Stimulated activated CD4-positive, alpha-beta T cell treated with anti-CD3 and anti-CD28 coated beads, Interleukin-1b, Interleukin-23, amount 100 ng/mL, for 4 hours (primary cell): ENCODE measurements around the gene PRKG1.
"Not testable (repeated sequence)": the region's sequence is repeated elsewhere in the genome, so short reads cannot be mapped to it uniquely, and the experiment has no call there.

Experiments used
- DNase-seq, 2 donors: peaks; one replicate each; pipeline ENCODE4 v3.0.0-alpha.2; 2020; ENCODE audit warnings: low read depth in 2 of 2

Gene PRKG1

GRCh38 chr10:51321980-51322379, 247.7 kb downstream of the PRKG1 start:
- DNase-seq: no peak

- DNase-seq: no peak
Measured at GRCh38 chr10:51325649-51326048, 251.4 kb downstream of the PRKG1 start.

GRCh38 chr10:51326174-51326573, 251.9 kb downstream of the PRKG1 start:
- no peak for DNase-seq

- DNase-seq: no peak
Measured at GRCh38 chr10:51327432-51327831, 253.1 kb downstream of the PRKG1 start.

GRCh38 chr10:51340366-51340765, 266.1 kb downstream of the PRKG1 start:
- no peak for DNase-seq

- DNase-seq: no peak
Measured at GRCh38 chr10:51340845-51341610, 266.7 kb downstream of the PRKG1 start.

GRCh38 chr10:51341745-51342144, 267.5 kb downstream of the PRKG1 start:
- not testable (repeated sequence) for DNase-seq

- DNase-seq: no peak
Measured at GRCh38 chr10:51342381-51342780, 268.1 kb downstream of the PRKG1 start.

GRCh38 chr10:51343391-51343790, 269.1 kb downstream of the PRKG1 start:
- DNase-seq: no peak

- DNase-seq: no peak
Measured at GRCh38 chr10:51344371-51344770, 270.1 kb downstream of the PRKG1 start.

- no peak for DNase-seq
Measured at GRCh38 chr10:51348622-51349021, 274.3 kb downstream of the PRKG1 start.

- DNase-seq: no peak
Measured at GRCh38 chr10:51357170-51357569, 282.9 kb downstream of the PRKG1 start.

GRCh38 chr10:51358227-51358626, 283.9 kb downstream of the PRKG1 start:
- DNase-seq: no peak

- DNase-seq: no peak
Measured at GRCh38 chr10:51363415-51363814, 289.1 kb downstream of the PRKG1 start.

- no peak for DNase-seq
Measured at GRCh38 chr10:51364674-51365073, 290.4 kb downstream of the PRKG1 start.

GRCh38 chr10:51366044-51366443, 291.8 kb downstream of the PRKG1 start:
- no peak for DNase-seq

GRCh38 chr10:51367127-51367526, 292.8 kb downstream of the PRKG1 start:
- no peak for DNase-seq

GRCh38 chr10:51367694-51368093, 293.4 kb downstream of the PRKG1 start:
- no peak for DNase-seq

- DNase-seq: no peak
Measured at GRCh38 chr10:51368943-51369342, 294.7 kb downstream of the PRKG1 start.

GRCh38 chr10:51369903-51370302, 295.6 kb downstream of the PRKG1 start:
- DNase-seq: no peak

- no peak for DNase-seq
Measured at GRCh38 chr10:51371743-51372142, 297.5 kb downstream of the PRKG1 start.

GRCh38 chr10:51375790-51376189, 301.5 kb downstream of the PRKG1 start:
- no peak for DNase-seq

- DNase-seq: no peak
Measured at GRCh38 chr10:51377070-51377931, 303.0 kb downstream of the PRKG1 start.
